ENCODE measurements around the gene ACAP3.

ACAP3 gene

DNA sequence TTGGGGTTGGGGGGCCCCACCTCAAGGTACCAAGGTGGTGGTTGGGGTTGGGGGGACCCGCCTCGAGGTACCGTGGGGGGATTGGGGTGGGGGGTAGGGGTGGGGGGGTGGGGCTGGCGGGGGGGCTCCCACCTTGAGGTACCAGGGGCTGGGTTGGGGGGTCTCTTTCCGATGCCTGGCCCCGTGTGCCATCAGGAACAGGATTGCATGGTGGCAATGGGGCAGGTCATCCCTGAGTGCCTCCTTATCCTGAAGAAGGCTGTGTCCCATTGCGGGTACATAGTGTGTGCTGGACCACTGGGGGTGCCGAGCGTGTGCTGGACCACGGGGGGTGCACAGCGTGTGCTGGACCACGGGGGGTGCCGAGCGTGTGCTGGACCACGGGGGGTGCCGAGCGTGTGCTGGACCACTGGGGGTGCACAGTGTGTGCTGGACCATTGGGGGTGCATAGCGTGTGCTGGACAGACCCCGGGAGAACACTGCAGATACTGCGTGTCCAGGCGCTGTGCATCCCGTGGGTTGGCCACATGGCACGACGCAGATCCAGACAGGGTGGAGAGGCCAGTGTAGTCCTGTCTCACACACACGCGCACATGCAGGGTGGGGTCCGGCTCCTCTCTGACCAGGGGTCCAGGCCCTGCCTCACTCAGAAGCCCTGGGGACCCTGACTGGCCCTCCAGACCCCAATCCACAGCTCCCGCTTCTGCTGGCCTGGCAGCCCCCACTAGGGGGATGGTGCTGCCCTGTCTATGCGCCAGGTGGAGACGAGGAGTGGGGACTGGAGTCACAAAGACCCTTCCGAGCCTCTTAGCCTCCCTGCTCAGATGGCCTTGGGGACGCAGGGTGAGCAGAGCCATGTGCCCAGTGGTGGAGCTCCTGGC is 23.3 kb downstream of the ACAP3 start:
- DNase-seq = no peak

DNA sequence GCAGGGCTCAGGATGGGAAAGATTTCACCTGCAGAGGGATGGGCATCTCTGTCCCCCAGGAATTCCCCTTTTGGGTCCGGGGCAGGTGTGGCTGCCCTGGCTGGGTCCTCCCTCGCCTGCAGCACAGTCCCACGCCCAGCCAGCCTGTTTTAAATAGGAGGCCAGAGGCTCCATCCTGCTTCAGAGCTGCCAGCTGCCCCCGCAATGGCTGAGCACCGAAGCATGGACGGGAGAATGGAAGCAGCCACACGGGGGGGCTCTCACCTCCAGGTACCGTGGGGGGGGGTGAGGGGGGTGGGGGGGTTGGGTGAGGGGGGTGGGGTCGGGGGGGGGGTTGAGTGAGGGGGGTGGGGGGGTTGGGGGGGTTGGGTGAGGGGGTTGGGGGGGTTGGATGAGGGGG is 23.9 kb downstream of the ACAP3 start:
- no peak for DNase-seq

DNA sequence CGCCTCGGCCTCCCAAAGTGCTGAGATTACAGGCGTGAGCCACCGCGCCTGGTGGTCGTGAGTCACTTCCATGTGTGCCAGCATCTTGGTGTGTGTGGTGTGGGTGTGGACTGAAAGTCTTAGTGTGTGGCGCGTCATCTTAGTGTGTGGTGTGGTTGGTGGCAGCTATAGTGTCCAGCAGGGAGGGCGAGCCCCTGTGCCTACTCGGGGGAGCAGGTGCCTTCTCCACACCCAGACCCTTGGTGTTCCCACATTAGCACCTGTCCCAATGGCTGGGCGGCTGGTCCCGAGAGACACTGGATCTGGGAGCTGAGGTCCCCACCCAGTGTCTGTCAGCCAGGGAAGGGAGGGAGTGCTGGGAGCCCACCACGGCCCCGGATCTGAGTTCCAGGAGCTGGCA is 24.7 kb downstream of the ACAP3 start:
- DNase-seq = no peak

DNA sequence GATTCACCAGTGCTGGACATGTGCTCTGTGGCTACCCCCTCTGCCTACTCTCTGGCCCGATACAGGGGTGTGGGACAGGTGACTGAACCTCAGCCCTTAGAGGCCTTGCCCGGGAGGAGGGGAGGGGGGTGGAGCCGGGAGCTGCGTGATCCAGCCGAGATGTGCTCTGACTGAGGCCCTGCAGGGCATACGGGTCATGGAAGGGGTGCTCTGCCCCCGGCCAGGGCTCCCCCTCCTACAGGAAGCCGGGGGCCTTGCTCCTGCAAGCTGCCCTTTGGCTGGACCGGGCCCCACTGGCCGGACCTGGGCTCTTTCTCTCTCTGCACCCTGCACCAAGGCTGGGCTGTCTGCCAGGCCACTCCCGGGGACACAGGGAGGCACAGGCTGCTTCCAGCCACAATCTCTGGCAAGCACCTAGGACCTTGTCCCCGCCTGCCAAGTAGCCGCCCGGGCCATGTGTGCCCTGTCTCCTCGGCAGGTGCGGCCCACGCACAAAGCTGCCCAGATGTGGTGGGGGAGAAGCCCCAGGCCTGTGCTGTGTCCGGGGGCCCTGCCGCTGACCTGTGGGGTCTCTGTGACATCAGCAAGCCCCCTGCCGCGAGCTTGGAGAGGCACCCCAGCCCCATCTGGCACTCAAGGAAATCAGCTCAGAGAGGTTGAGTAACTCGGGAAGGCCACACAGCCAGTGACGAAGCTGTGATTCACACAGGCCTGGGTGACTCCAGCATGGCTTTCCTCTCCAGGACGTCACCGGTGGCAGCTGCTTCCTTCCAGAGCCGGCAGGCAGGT is 26.0 kb downstream of the ACAP3 start:
- no peak for DNase-seq

DNA sequence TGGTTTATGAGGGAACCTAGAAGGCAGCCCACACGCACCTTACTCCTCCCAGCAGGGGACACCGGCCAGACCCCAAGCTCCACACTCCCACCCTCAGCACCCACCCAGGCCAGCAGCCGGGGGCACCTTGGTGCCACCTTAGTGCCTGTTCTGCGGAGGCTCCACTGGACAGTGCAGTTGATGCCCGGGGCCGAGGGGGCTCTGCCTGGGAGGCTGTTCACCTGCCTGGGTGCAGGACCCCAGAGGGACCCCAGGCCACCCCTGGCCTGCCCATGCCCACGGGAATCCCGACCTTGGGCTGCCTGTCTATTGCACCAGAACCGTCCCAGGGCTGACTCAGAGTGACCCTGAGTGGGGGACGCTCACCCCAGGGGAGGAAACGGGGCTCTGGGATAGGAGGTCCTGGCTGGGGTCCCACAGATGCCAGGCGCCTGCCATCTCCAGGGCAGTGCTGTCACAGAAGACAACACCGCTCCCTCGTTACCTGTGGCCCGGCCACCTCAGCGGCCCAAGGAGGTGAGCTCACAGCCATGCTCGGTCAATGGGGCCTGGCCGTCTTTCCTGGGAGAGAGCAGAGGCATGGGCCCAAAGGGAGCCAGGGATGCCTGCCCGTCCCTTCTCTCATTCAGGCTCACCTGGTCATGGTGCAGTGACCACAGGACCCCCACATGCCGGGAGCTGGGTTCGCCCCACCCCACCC is 26.8 kb downstream of the ACAP3 start:
- DNase-seq = no peak

DNA sequence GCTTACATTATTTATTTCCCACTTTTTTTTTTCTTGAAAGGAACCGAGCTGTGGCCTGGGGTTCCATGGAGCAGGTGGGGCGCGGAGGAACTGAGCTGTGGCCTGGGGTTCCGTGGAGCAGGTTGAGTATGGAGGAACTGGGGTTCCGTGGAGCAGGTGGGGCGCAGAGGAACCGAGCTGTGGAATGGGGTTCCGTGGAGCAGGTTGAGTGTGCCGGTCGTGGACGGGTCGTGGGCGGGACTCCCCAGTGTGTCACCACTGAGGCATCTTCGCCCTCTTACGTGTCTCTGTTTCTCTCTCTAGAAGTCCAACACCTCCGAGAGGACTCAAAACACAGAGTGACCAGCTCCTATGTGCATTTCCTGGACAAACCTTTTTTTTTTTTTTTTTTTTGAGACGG is 28.7 kb downstream of the ACAP3 start:
- no peak for DNase-seq

DNA sequence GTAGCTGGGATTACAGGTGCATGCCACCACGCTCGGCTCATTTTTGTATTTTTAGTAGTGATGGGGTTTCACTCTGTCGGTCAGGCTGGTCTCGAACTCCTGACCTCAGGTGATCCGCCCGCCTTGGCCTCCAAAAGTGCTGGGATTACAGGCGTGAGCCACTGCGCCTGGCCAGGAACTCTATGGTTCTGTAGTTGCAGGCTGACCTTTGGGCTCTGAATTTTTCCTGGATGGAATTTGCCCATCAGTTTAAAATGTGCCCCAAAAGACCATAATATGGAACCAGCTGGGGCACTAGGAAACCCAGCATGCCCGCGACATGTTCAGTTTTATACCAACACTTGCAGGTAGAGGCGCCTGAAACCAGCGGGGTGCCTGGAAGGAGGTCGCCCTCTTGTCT is 29.1 kb downstream of the ACAP3 start:
- no peak for DNase-seq

DNA sequence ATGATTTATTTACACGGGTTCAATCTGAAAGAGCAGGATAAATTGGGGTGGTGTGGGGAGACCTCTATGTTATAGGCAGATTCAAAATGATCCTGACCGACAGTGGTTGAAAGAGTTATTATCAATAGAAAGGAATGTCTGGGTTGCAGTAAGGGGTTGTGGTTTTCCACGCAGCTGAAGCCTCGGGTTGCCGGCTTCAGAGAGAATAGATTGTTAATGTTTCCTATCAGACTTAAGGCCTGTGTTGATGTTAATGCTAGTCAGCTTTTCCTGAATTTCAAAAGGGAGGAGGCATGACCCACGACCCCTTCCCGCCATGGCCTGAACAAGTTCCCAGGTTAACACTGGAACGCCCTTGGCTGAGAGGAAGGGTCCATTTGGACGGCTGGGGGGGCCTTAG is 31.9 kb downstream of the ACAP3 start:
- no peak for DNase-seq

DNA sequence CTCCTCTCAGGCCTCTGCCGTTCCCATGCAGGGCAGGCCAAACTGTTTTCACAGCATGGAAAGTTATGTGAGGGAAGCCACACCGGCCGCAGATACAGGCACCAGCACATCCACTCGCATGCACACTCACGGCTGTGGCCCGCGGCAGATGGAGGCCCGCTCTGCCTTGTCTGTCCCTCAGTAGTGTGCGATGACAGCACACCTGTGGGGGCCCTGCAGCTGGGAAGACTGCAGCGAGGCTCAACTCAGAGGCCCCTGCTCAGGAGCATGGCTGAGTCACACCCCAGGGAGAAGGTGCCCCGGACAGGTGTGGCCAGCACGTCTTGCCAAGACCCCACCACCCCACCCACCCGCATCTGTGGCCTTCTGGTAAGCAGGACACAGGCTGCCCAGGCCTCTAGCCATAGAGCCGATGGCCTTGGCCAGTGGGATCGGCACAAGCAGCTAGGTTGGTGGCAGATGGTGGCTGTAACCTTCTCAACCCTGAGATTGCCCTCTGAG is 32.7 kb downstream of the ACAP3 start:
- no peak for DNase-seq

DNA sequence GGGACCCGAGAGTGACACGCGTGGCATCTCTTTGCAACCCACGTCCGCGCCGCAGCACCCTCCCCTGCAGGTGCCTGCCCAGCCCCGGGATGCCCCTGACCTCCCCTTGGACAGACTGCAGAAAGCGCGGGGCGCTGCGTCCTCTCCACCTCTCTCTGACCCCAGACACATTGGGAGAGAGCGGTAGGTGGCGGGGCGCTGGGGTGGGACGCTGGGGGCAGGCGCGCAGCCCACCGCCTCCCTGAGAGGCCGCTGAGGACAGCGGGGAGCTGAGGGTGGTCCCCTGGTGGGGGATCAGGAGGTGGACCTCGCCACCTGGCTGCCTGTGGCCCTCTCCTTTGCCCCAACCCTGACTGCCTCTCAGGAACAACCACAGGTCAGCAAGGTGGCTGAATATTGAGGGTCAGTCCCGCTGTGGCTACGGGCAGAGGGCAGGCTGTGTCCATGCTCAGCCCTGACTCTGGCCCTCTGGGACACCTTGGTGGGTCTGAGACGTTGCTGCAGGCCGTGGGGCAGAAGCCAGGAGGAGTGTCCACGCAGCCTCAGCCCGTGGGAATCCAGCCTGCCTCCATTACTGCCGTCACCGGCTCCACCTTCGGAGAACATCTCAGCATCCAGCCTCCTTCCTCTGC is 33.3 kb downstream of the ACAP3 start:
- no peak for DNase-seq

DNA sequence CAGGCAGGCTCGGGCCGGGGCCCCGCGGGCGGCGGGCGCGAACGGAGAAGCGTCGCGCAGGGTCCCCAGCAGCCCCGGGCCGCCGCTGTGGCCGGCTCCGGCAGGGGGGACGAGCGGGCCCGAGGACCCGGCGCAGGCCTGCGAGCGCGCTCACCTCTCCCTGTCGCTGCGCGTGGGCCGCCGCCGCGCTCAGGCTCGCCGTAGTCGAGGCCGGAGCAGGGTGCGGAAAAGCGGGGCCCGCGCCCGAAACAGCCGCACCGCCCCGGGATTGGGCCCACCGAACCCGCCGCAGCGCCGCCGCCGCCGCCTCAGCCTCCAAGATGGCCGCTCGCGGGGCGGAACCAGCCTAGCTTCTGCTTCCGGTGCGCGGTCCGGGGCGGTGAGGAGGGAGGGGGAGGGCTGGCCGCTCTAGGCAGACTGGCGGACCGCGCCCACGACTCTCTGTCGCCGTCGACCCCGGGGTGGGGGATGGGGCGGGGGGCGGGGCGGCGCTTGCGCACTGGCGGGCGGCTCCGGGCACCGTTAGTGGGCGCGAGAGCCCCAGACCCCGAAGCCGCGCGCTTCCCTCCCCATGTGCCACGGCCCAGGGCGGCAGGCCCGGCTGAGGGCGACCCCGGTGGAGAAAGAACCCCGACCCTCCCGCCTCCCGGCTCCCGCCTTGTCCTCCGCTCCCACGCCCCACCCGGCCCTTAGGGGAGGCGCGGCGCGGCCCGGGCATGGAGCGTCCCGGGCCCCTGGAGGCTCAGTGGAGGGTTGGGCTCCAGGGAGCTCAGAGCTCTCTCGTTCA is 34.0 kb downstream of the ACAP3 start, which contains the start of gene UBE2J2:
UBE2J2 (minus strand) TSS at position 343 of the 787 bp plus-strand sequence. CDS start 5,862 bp downstream, outside the sequence.
- peak; percentile 83 to 97 (median 89) for DNase-seq

DNA sequence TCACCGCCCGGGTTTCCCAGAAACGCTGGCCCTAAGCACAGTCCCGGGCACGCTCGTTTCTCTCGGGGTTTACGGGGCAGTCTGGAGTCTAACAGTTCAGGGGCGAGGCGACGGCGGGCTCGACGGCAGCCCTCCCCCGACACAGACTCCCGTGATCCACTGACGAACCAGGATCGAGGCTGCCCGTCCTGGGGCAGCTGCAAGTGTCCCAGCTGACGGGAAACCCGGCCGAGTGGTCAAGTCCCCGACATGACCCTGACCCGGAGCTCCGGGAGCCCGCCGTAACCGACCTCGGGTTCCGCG is 34.6 kb downstream of the ACAP3 start:
- no peak for DNase-seq

DNA sequence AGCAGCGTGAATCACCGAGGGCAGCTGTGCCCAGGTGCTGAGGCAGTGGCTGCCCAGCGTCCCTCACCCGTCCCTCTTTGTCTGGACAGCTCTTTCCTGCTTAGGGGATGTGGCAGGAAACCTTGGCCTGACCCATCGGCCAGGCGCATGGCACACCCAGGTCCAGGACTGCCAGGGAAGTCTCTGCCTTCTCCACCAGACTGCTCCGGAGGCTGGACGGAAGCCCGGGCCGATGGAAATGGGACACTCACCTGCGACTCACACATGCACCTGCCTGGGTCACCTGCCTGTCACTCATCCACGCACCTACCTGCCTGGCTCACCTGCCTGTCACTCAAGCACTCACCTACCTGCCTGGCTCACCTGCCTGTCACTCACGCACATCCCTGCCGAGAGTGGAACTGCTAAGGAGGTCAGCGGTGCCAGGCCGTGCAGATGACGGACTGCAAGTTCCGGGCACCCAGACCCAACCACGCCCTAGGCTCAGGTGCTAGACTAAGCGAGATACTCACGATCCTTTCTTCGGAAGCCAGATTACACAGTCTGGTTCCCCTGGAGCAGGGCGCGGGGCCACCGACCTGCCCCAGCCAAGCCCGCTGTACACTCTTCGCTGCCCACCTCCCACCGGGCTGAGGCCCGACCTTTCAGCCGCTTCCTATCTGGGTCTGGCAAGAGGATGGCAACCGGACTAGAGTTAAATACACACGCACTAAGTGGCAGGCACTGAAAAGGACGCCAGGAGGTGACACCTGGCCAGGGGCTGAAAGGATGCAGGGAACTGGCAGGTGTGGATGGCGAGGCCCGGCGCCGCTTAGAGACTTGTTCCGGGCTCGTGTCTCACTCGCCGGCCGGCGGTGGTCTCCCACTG is 35.2 kb downstream of the ACAP3 start:
- no peak for DNase-seq

DNA sequence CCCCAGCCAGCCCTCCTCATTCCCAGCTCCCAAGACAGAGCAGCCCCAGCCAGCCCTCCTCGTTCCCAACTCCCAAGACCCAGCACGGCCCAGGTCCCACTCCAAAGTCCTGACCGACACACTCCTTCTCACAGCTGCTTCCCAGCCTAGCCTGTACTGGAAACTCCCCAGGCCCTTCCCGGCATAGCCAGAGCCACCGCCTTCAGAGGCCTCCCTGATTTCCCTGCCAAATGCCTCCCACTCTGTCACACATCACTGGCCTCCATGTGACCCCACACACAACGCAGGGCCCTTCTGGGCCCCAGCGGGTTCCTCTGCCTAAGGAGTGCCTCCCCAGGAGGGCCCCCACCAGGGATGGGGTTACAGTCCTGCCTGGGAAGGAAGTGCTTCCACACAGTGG is 36.9 kb downstream of the ACAP3 start:
- DNase-seq = no peak

DNA sequence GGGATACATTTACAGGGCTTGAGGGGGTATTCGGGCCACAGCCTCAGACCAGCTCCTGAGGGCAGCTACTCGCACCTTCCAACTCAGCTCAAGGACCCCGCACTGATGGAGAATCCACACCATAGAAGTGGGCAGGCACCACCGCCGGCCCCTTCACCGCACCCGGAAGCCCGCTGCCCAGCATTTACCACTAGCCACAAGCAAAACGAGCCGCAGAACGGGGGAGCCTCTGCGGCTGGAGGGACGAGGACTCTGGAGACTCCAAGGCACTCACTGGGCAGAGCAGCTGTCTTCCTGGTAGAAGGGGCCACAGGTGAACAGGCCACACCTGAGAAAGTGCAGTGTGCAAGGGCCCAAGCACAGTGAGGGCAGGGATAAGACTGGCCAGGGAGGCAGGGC is 39.4 kb downstream of the ACAP3 start:
- no peak for DNase-seq

DNA sequence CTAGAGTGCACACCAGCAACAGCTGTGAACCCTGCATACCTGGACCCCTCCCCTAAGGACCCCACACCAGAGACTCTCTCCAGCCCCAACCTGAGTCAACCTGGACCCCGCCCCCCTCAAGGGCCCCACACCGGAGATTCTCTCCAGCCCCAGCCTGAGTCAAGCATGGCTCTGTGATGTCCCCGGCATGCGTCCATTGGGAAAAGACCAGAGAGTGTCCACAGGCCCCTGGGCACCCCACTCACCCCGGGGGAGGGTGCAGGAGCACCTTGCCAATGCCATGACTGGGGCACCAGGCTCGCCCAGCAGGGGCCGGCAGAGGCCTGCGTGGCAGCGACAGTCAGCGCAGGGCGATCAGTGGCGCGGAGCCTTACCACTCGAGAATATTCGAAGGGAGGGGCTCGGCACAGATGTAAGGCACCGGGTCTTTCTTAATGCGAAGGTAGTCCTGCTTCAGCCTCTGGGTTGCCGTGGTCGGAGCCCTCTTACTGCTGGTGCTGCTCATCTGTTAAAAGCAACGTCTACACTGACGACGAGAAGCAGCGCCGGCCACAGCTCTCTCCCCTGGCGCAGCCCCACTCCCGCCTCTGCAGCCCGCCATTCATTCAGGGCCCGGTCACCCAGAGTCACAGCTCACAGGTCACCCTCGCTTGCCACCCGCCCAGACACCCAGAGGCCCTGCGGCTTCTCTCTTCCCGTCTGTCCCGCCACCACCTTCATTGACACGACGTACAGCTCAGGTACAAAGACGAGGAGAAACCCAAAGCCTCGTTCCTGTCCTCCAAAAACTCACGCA is 40.0 kb downstream of the ACAP3 start:
- DNase-seq = no peak

DNA sequence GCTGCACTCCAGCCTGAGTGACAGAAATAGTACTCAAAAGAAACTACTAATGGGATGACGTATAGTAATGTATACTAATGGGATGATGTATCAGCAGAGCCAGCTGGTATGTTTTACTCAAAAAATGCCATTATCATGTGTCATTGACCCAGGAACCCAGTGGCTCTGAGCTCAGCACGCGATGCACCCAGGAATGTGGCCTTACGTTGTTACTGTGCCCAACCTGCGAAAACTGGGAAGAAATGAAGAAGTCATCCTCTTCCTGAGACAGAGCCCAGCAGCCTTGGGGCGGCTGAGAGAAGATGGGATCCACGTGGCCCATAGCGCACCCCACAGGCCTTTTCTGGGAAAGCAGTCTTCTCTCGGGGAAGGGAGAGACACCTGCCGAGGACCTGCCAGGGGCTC is 42.9 kb downstream of the ACAP3 start:
- DNase-seq = no peak

DNA sequence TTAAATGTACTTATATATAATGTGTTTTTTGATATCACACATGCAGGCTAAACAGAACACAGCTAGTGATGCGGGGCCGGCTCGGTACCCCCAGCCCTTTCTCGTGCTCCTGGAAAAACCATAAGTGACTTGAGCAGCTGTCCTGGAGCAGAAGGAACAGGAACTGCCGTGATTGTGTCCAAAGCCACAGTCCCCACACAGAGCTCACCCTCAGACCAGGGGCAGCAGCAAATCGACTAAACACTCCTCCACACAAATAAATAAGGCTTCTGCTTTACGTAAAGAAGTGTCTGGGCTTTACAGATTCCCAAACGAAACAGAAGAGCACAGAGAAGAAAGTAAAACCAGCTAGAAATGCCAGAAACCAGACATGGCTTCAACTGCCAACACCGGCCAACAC is 43.7 kb downstream of the ACAP3 start:
- no peak for DNase-seq

DNA sequence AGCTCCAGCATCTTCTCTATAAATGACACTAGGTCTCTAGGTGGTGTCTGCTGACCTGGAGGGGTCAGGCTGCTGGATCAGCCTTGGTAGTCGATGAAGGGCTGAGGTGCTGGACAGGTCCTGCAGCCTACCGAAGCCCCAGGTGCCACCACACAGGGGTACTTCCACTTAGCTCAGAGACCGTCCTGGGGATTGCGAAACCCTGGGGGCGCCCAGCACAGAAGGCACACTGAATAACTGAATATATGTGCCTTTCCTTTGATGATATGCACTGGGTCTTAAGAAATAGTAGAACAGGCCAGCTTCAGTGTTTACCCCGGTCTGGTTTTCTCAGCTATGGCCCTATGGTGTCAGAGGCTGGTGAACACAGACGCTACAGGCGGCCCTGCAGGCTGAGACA is 45.0 kb downstream of the ACAP3 start:
- DNase-seq = no peak

DNA sequence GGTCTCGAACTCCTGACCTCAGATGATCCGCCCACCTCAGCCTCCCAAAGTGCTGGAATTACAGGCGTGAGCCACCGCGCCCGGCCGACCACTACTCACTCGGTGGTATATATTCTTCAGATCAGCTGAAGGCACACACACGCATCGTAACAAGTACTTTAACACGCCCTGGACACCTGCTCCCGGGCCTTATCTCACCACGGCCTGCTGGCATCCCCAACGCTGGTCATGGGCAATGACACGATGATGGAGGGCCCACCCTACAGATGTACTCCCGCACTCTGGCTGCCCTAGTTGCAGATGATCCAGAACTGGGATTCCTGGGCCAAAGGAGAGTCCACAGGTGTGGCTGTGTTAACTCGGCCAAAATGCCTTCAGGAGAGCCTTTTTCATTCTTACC is 45.7 kb downstream of the ACAP3 start:
- no peak for DNase-seq
